SK-N-SH treated with all-trans-retinoic acid at 6 μM for 48 hours (cell line): ENCODE measurements around the gene TBX18.
A peak's percentile ranks its signal among the peaks of the same experiment; 100 is the strongest.

Experiments used
- ATAC-seq: fragments of 200-7000 bp; cut with Tn5 transposase; 3 replicates; pipeline ENCODE4 v1.9.1; 2020; ENCODE audit warnings: mild to moderate bottlenecking, moderate library complexity
- ARNTL ChIP-seq: fragments of 450-650 bp; formaldehyde crosslinking; IDR thresholded peaks from 2 replicates; pipeline ENCODE4 v1.5.0; 2020; ENCODE audit warnings: low read depth, mild to moderate bottlenecking, moderate library complexity, borderline replicate concordance
- BACH2 ChIP-seq: fragments of 250-450 bp; sonication (Bioruptor Pico); IDR thresholded peaks from 2 replicates; pipeline ENCODE4 v1.9.0; 2021; ENCODE audit warnings: mild to moderate bottlenecking, borderline replicate concordance
- CREB5 ChIP-seq: fragments of 250-450 bp; sonication (Bioruptor Pico); IDR thresholded peaks from 2 replicates; pipeline ENCODE4 v1.5.1; 2020; ENCODE audit warnings: low read depth, mild to moderate bottlenecking, moderate library complexity
- CSDC2 ChIP-seq: fragments of 250-450 bp; sonication (Bioruptor Pico); IDR thresholded peaks from 2 replicates; pipeline ENCODE4 v1.5.0; 2020; ENCODE audit warnings: mild to moderate bottlenecking, moderate library complexity
- CSRNP3 ChIP-seq: fragments of 250-450 bp; sonication (Bioruptor Pico); IDR thresholded peaks from 2 replicates; pipeline ENCODE4 v1.5.1; 2021; ENCODE audit warnings: mild to moderate bottlenecking, moderate library complexity
- GLIS3 ChIP-seq: fragments of 250-450 bp; sonication (Bioruptor Pico); IDR thresholded peaks from 2 replicates; pipeline ENCODE4 v1.5.0; 2020; ENCODE audit warnings: mild to moderate bottlenecking, moderate library complexity
- ISL1 ChIP-seq: fragments of 250-450 bp; sonication (Bioruptor Pico); IDR thresholded peaks from 2 replicates; pipeline ENCODE4 v2.1.2; 2022; ENCODE audit warnings: mild to moderate bottlenecking, moderate library complexity
- OSR1 ChIP-seq: fragments of 250-450 bp; sonication (Bioruptor Pico); IDR thresholded peaks from 2 replicates; pipeline ENCODE4 v1.8.0; 2022; ENCODE audit warnings: moderate library complexity, mild to moderate bottlenecking, inconsistent platforms
- POU6F1 ChIP-seq: fragments of 250-450 bp; sonication (Bioruptor Pico); IDR thresholded peaks from 2 replicates; pipeline ENCODE4 v1.8.0; 2021; ENCODE audit warnings: low read depth, mild to moderate bottlenecking, moderate library complexity, borderline replicate concordance
- PPARA ChIP-seq: fragments of 250-450 bp; sonication (Bioruptor Pico); IDR thresholded peaks from 2 replicates; pipeline ENCODE4 v1.5.0; 2020; ENCODE audit warnings: mild to moderate bottlenecking, borderline replicate concordance
- RARB ChIP-seq: fragments of 250-450 bp; sonication (Bioruptor Pico); IDR thresholded peaks from 2 replicates; pipeline ENCODE4 v1.8.0; 2021; ENCODE audit warnings: mild to moderate bottlenecking, moderate library complexity
- SNAI2 ChIP-seq: fragments of 250-450 bp; sonication (Bioruptor Pico); IDR thresholded peaks from 2 replicates; pipeline ENCODE4 v1.5.0; 2020; ENCODE audit warnings: mild to moderate bottlenecking, moderate library complexity
- TCF4 ChIP-seq: fragments of 250-450 bp; sonication (Bioruptor Pico); IDR thresholded peaks from 2 replicates; pipeline ENCODE4 v1.8.0; 2021; ENCODE audit warnings: mild to moderate bottlenecking, moderate library complexity, borderline replicate concordance
- TOX ChIP-seq: fragments of 250-450 bp; sonication (Bioruptor Pico); IDR thresholded peaks from 2 replicates; pipeline ENCODE4 v1.8.0; 2021; ENCODE audit warnings: mild to moderate bottlenecking, moderate library complexity, borderline replicate concordance
- TSHZ2 ChIP-seq: fragments of 250-450 bp; sonication (Bioruptor Pico); IDR thresholded peaks from 2 replicates; pipeline ENCODE4 v1.5.0; 2020; ENCODE audit warnings: mild to moderate bottlenecking, moderate library complexity
- ZC3H10 ChIP-seq: fragments of 250-450 bp; sonication (Bioruptor Pico); IDR thresholded peaks from 2 replicates; pipeline ENCODE4 v1.5.1; 2021; ENCODE audit warnings: mild to moderate bottlenecking, moderate library complexity
- ZFP3 ChIP-seq: fragments of 250-450 bp; sonication (Bioruptor Pico); IDR thresholded peaks from 2 replicates; pipeline ENCODE4 v1.5.0; 2020; ENCODE audit warnings: mild to moderate bottlenecking, moderate library complexity
- ZFP30 ChIP-seq: fragments of 450-650 bp; formaldehyde crosslinking; IDR thresholded peaks from 2 replicates; pipeline ENCODE4 v1.5.0; 2022; ENCODE audit warnings: mild to moderate bottlenecking, moderate library complexity
- ZNF565 ChIP-seq: fragments of 450-650 bp; formaldehyde crosslinking; conservative IDR thresholded peaks from 2 replicates; pipeline ENCODE4 v1.5.0; 2020; ENCODE audit warnings: low read depth, mild to moderate bottlenecking, moderate library complexity
- ZNF70 ChIP-seq: fragments of 450-650 bp; formaldehyde crosslinking; IDR thresholded peaks from 2 replicates; pipeline ENCODE4 v1.5.0; 2020; ENCODE audit warnings: mild to moderate bottlenecking, moderate library complexity
- ZNF8 ChIP-seq: fragments of 450-650 bp; formaldehyde crosslinking; IDR thresholded peaks from 2 replicates; pipeline ENCODE4 v1.5.0; 2020; ENCODE audit warnings: mild to moderate bottlenecking, moderate library complexity

Gene TBX18

GRCh38 chr6:84748376-84748775, 16.0 kb downstream of the TBX18 start:
- TF ChIP-seq CREB5 (CRISPR knock-in tag) = no peak
- TF ChIP-seq TSHZ2 (CRISPR knock-in tag) = no peak
- no peak for TF ChIP-seq ZC3H10
- no peak for TF ChIP-seq GLIS3
- no peak for TF ChIP-seq ZFP3 (CRISPR knock-in tag)
- no peak for TF ChIP-seq ARNTL (CRISPR knock-in tag)
- TF ChIP-seq CSRNP3 (CRISPR knock-in tag) = no peak
- no peak for TF ChIP-seq ZNF8 (CRISPR knock-in tag)
- no peak for TF ChIP-seq TOX (CRISPR knock-in tag)
- no peak for TF ChIP-seq PPARA (CRISPR knock-in tag)
- TF ChIP-seq SNAI2 = no peak
- no peak for TF ChIP-seq RARB (CRISPR knock-in tag)
- TF ChIP-seq BACH2 = no peak
- TF ChIP-seq CSDC2 (CRISPR knock-in tag) = no peak
- no peak for TF ChIP-seq ZNF565 (CRISPR knock-in tag)
- TF ChIP-seq TCF4 = no peak
- ATAC-seq = peak; percentile 27; the same call in 2 of the 3 replicates

GRCh38 chr6:84743616-84744015, 20.8 kb downstream of the TBX18 start:
- TF ChIP-seq POU6F1 (CRISPR knock-in tag) = no peak
- TF ChIP-seq GLIS3 = no peak
- no peak for TF ChIP-seq ZFP3 (CRISPR knock-in tag)
- TF ChIP-seq TOX (CRISPR knock-in tag) = no peak
- no peak for TF ChIP-seq TCF4
- TF ChIP-seq ARNTL (CRISPR knock-in tag) = no peak
- no peak for TF ChIP-seq CSRNP3 (CRISPR knock-in tag)
- TF ChIP-seq ISL1 = no peak
- TF ChIP-seq ZNF8 (CRISPR knock-in tag) = no peak
- no peak for TF ChIP-seq PPARA (CRISPR knock-in tag)
- no peak for TF ChIP-seq ZFP30 (CRISPR knock-in tag)
- TF ChIP-seq RARB (CRISPR knock-in tag) = no peak
- TF ChIP-seq TSHZ2 (CRISPR knock-in tag) = no peak
- no peak for TF ChIP-seq CSDC2 (CRISPR knock-in tag)
- no peak for TF ChIP-seq ZNF70
- TF ChIP-seq OSR1 (CRISPR knock-in tag) = no peak
- no peak for TF ChIP-seq CREB5 (CRISPR knock-in tag)
- TF ChIP-seq SNAI2 = no peak
- no peak for TF ChIP-seq ZNF565 (CRISPR knock-in tag)
- no peak for ATAC-seq
